ENCODE data around the gene C11orf98. TPM values are rescaled to one million over a fixed set of nuclear protein-coding genes. Genes with fewer than 3 reads are reported as not detected.
A peak's percentile ranks its signal among the peaks of the same experiment; 100 is the strongest.
"Not testable (repeated sequence)": the region's sequence is repeated elsewhere in the genome, so short reads cannot be mapped to it uniquely, and the experiment has no call there.

The C11orf98 gene
- total RNA-seq, 2 experiments from 2014 or later = 86.0 to 93.9 TPM

DNA sequence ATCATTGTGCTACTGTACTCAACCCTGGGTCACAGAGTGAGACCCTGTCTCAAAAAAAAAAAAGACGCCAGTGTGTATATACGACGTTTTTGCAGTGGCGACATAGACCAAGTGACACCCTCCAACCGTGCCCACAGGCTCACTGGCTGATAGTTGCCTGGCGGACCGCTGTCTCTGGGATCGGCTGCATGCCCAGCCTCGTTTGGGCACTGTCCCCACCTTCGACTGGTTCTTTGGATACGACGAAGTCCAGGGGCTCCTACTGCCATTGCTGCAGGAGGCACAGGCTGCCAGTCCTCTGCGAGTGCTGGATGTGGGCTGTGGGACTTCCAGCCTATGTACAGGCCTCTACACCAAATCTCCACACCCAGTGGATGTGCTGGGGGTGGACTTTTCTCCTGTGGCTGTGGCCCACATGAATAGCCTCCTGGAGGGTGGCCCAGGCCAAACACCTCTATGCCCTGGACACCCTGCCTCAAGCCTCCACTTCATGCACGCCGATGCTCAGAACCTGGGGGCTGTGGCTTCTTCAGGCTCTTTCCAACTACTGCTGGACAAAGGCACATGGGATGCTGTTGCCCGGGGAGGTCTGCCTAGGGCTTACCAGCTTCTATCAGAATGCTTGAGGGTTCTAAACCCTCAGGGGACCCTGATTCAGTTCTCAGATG is 1.4 kb upstream of the C11orf98 start:
- peaks cover 49% of the 10 kb centered on the region for H3K4me1 Mint-ChIP-seq
- POLR2A ChIA-PET = interaction anchor here (1.0 to 1.1 kb wide), 2 partner anchors 59 to 189 kb away, joined by 3 to 7 read pairs; no protein-coding TSS in a partner anchor
- H3K36me3 Mint-ChIP-seq (ENCODE audit: low read depth) = peaks cover 51% of the 10 kb centered on the region
- no peaks in the 10 kb centered on the region for H3K27me3 Mint-ChIP-seq
- CTCF ChIA-PET = interaction anchor here (0.8 to 3.0 kb wide), 8 partner anchors 7 to 215 kb away, joined by 3 to 7 read pairs (median 4); partner anchors contain the start of genes SLC3A2 and TUT1
- peak overlapping the region; percentile 93 for H3K27ac Mint-ChIP-seq
- no peak for DNase-seq
- H3K4me3 Mint-ChIP-seq = peak overlapping the region; percentile 98
- H3K9me3 Mint-ChIP-seq = no peaks in the 10 kb centered on the region

DNA sequence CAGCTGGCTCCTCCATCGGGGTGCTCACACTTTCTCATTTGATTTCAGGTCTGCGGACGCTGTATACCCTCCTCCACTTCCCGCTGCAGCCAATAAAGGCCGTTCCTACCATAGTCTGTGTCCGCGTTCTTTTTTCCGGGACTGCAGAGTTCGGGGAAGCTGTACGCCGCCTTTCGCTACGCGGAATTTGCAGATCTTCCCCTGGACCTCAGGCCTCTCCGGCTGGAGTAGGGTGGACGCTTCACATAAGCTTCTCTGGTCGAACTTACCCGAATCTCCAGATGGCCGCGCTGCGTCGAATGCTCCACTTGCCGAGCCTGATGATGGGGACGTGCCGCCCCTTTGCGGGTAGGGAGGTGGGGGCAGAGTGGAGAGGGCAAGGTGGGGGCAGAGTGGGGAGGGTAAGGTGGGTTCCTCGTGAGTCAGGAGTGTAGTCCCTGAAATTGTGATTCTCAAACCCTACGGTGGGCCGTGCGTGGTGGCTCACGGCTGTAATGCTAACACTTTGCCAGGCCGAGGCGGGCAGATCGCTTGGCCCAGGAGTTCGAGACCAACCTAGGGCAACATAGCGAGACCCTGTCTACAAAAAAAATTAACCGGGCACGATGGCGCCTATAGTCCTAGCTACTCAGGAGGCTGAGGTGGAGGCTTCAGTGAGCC is 719 bp upstream of the C11orf98 start:
- DNase-seq = peak; percentile 56
- peaks cover 47% of the 10 kb centered on the region for H3K36me3 Mint-ChIP-seq (ENCODE audit: low read depth)
- no peaks in the 10 kb centered on the region for H3K27me3 Mint-ChIP-seq

DNA sequence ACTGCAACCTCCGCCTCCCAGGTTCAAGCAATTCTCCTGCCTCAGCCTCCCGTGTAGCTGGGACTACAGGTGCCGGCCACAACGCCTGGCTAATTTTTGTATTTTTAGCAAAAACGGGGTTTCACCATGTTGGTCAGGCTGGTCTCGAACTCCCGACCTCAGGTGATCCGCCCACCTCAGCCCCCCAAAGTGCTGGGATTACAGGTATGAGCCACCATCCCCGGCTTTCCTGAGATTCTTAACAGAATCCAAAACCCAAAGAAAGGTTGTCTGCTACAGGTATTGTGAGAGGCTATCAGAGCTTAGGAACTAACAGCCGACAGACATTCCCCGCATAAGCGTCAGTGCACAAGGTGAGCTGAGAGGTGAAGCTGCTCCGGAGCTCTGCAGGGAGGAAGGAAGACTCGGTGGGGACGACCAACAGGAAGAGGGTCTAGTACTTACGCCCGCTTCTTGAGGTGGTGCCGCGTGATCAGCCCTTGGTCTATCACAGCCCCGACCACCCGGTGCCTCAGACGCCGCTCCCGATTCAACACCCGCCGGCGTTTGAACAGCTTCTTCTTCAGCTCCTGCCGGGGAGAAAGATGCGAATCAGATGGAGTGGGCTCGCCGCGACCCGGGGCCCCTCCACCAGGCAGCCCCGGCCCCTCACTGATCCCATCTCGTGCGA is 470 bp downstream of the C11orf98 start:
- peak; percentile 66 for DNase-seq
- H3K36me3 Mint-ChIP-seq (ENCODE audit: low read depth) = peaks cover 48% of the 10 kb centered on the region

More for the DNA sequence above, 719 bp upstream of the C11orf98 start:
- H3K9me3 Mint-ChIP-seq = no peaks in the 10 kb centered on the region
- peaks cover 45% of the 10 kb centered on the region for H3K4me1 Mint-ChIP-seq
- peak overlapping the region; percentile 98 for H3K4me3 Mint-ChIP-seq
- CTCF ChIA-PET = interaction anchor here (0.5 to 3.0 kb wide), 19 partner anchors 8 to 216 kb away, joined by 3 to 17 read pairs (median 4); partner anchors contain the start of genes INTS5, MTA2, SLC3A2 and TUT1
- POLR2A ChIA-PET = interaction anchor here (0.6 to 1.8 kb wide), 18 partner anchors 9 to 190 kb away, joined by 3 to 14 read pairs (median 7); partner anchors contain the start of genes B3GAT3, GANAB, INTS5 and TUT1
- peak overlapping the region; percentile 93 for H3K27ac Mint-ChIP-seq

DNA sequence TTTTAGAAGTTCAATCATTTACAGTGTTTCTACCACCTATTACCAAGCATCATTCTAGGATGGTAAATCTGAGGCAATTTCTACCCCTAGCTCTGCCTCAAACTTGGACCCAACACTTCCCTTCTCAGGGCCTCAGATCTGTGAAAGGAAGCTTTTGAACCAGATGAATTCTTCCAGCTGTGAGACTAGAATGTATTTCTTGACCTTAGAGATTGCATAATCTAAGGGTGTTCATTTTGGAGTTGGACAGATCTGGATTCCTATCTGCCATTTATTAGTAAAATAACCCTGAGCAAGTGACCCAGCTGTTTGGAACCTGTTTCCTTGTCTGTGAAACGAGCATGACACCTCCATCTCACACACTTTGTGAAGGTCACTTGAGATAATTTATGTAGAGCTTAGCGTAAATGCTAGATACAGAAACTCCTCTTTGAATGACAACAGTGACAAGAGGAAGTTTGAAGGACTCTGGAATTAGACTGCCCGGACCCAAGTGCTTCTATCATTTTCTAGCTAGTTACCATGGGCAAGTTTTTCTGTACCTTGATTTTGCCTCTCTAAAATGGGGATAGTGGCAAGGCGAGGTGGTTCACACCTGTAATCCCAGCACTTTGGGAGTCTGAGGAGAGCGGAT is 8.1 kb downstream of the C11orf98 start:
- no peak for DNase-seq
- no peaks in the 10 kb centered on the region for H3K9me3 Mint-ChIP-seq
- no peak overlapping the region for H3K4me3 Mint-ChIP-seq
- peaks cover 6% of the 10 kb centered on the region for H3K36me3 Mint-ChIP-seq (ENCODE audit: low read depth)
- no peaks in the 10 kb centered on the region for H3K27me3 Mint-ChIP-seq
- POLR2A ChIA-PET = interaction anchor here (1.3 kb wide), 1 partner anchor 8 kb away, joined by 7 read pairs; the partner anchor contains the start of genes C11orf98 and CSKMT
- no peak overlapping the region for H3K27ac Mint-ChIP-seq
- CTCF ChIA-PET = interaction anchor here (0.5 to 1.6 kb wide), 7 partner anchors 8 to 205 kb away, joined by 3 to 7 read pairs (median 4); partner anchors contain the start of genes C11orf98 and CSKMT
- H3K4me1 Mint-ChIP-seq = peaks cover 17% of the 10 kb centered on the region

More for the DNA sequence above, 470 bp downstream of the C11orf98 start:
- Mint-ChIP-seq H3K27me3 (no peaks in the 10 kb centered on the region), H3K27ac (peak overlapping the region; percentile 93), H3K9me3 (no peaks in the 10 kb centered on the region), H3K4me1 (peaks cover 35% of the 10 kb centered on the region), H3K4me3 (peak overlapping the region; percentile 98)
- ChIA-PET POLR2A (interaction anchor here (0.6 to 1.8 kb wide), 22 partner anchors 8 to 213 kb away, joined by 3 to 14 read pairs (median 6); partner anchors contain the start of genes B3GAT3, EEF1G, GANAB and INTS5), CTCF (interaction anchor here (0.7 to 3.0 kb wide), 21 partner anchors 8 to 270 kb away, joined by 3 to 17 read pairs (median 4); partner anchors contain the start of genes EML3, INTS5, MTA2 and SLC3A2)

DNA sequence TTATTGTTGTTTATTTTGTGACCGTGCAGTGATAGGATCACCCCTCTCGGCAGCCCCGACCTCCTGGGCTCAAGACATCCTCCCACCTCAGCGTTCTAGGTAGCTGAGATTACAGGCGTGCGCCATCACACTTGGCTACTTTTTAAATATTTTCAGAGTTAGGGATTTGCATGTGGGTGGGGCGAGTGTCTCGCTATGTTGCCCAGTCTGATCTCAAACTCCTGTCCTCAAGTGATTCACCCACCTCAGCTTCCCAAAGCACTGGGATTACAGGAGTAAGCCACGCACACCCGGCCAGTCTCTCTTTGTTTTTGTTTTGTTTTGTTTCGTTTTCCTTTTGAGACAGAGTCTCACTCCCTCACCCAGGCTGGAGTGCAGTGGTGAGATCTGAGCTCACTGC is 10.7 kb downstream of the C11orf98 start:
- no peaks in the 10 kb centered on the region for H3K27me3 Mint-ChIP-seq
- no peaks in the 10 kb centered on the region for H3K9me3 Mint-ChIP-seq
- H3K4me1 Mint-ChIP-seq = peaks cover 27% of the 10 kb centered on the region
- H3K27ac Mint-ChIP-seq = peak overlapping the region; percentile 77
- CTCF ChIA-PET = interaction anchor here (1.1 to 2.5 kb wide), 8 partner anchors 10 to 132 kb away, joined by 3 to 10 read pairs (median 5); partner anchors contain the start of genes C11orf98, CSKMT and TUT1
- H3K36me3 Mint-ChIP-seq (ENCODE audit: low read depth) = peaks cover 7% of the 10 kb centered on the region
- no peak for DNase-seq
- POLR2A ChIA-PET = interaction anchor here (2.4 kb wide), 1 partner anchor 11 kb away, joined by 14 read pairs; the partner anchor contains the start of genes C11orf98 and CSKMT
- peak overlapping the region; percentile 91 for H3K4me3 Mint-ChIP-seq

DNA sequence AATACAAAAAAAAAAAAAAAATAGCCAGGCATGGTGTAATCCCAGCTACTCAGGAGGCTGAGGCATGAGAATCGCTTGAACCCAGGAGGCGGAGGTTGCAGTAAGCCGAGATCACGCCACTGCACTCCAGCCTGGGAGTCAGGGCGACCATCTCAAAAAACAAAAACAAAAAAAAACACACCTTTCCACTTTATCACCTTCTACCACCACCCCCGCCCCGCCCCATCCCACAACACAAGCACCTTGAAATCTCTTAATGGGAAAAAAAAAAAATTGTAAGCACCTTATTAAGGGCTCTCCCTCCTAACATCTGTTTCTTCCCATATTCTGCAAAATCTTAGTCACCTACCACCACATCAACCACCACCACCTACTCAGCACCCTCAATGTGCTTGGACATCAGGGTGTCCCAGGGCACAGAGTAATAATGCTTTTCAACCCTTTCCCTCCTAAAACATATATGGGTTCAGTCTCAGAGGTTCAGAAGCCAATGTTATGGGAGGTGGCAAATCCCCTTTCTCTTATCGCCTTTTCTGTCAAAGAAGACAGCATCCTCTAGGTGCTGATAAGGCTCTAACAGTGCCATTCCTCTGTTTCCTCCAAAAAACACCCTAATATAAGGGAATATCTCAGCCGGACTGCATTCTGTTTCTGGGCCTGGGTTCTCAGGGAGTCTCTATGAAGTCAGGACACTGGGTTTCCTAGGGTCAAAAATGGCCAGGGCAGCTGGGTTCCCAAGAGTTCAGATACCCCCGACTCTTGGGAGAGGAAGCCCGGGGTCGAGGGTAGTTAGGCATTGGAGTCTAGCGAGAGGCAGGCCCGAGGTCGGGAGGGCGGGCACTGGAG is 12.6 kb downstream of the C11orf98 start:
- peaks cover 11% of the 10 kb centered on the region for H3K36me3 Mint-ChIP-seq (ENCODE audit: low read depth)
- ChIA-PET POLR2A (interaction anchor here (0.6 to 1.0 kb wide), 4 partner anchors 12 to 1545 kb away, joined by 3 to 13 read pairs (median 3); partner anchors contain the start of genes C11orf98 and CSKMT), CTCF (interaction anchor here (1.0 to 1.1 kb wide), 5 partner anchors 12 to 119 kb away, joined by 3 to 4 read pairs (median 3); partner anchors contain the start of genes C11orf98, CSKMT and TAF6L)
- H3K4me3 Mint-ChIP-seq = peak overlapping the region; percentile 91
- H3K4me1 Mint-ChIP-seq = peaks cover 27% of the 10 kb centered on the region
- H3K9me3 Mint-ChIP-seq = no peaks in the 10 kb centered on the region
- H3K27ac Mint-ChIP-seq = peak overlapping the region; percentile 91
- DNase-seq = no peak
- no peaks in the 10 kb centered on the region for H3K27me3 Mint-ChIP-seq

DNA sequence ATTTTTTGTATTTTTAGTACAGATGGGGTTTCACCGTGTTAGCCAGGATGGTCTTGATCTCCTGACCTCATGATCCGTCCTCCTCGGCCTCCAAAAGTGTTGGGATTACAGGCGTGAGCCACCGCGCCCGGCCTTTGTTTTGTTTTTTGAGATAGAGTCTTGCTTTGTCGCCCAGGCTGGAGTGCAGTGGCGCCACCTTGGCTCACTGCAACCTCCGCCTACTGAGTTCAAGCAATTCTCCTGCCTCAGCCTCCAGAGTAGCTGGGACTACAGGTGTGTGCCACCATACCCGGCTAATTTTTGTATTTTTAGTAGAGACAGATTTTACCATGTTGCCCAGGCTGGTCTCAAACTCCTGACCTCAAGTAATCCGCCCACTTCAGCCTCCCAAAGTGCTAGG is 14.7 kb downstream of the C11orf98 start:
- Mint-ChIP-seq H3K4me1 (peaks cover 38% of the 10 kb centered on the region), H3K36me3 (ENCODE audit: low read depth) (peaks cover 15% of the 10 kb centered on the region), H3K27ac (peak overlapping the region; percentile 66)
- not testable (repeated sequence) for H3K4me3 Mint-ChIP-seq, DNase-seq, H3K9me3 Mint-ChIP-seq, H3K27me3 Mint-ChIP-seq
- ChIA-PET CTCF (interaction anchor here (0.6 to 1.3 kb wide), 5 partner anchors 12 to 107 kb away, joined by 3 to 5 read pairs (median 3); partner anchors contain the start of genes LBHD1 and ROM1), POLR2A (interaction anchor here (0.6 kb wide), 1 partner anchor 69 kb away, joined by 3 read pairs; no protein-coding TSS in a partner anchor)

DNA sequence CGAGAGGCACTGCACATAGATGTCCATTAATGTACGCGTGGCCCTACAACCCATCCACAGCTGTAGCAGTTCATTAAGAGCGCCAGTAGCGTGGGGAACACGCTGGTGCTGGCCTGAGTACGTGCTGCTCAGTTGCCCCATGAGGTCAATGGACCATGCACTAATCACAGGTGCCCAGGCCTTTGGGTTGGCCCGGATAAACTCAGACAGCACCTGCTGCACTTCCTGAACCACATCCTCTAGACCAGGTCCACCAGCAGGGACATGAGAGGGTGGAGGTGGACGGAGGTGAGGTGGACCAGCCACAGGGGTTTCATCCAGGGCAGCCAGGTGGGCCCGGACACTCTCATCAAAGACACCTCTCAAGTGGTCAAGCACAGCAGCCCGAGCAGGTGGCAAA is 15.5 kb downstream of the C11orf98 start:
- POLR2A ChIA-PET = interaction anchor here (0.6 to 0.7 kb wide), 3 partner anchors 23 to 68 kb away, joined by 3 to 5 read pairs (median 4); no protein-coding TSS in a partner anchor
- no peaks in the 10 kb centered on the region for H3K9me3 Mint-ChIP-seq
- no peak overlapping the region for H3K4me3 Mint-ChIP-seq
- peaks cover 19% of the 10 kb centered on the region for H3K36me3 Mint-ChIP-seq (ENCODE audit: low read depth)
- CTCF ChIA-PET = interaction anchor here (1.0 to 1.3 kb wide), 5 partner anchors 9 to 106 kb away, joined by 3 to 5 read pairs (median 3); partner anchors contain the start of genes ROM1 and UQCC3
- no peak for DNase-seq
- no peak overlapping the region for H3K27ac Mint-ChIP-seq
- no peaks in the 10 kb centered on the region for H3K27me3 Mint-ChIP-seq
- peaks cover 44% of the 10 kb centered on the region for H3K4me1 Mint-ChIP-seq

DNA sequence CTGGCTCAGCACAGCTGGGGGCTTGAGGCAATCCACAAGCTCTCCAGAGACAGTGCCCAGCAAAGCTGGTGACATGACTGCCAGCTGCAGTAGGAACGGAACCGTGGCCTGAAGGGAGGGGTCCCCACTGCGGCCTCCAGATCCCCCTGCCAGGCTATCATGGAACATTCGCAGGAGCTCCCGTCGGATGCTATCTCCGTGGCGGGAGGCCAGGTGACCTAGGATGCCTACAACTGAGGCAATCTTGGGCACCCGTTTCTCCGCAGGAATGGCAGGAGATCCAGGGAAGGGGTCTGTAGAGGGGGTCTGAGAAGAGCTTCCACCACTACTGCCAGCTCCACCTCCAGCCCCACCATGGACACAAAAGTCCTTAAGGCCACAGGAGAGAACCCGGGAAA is 16.0 kb downstream of the C11orf98 start:
- no peak overlapping the region for H3K4me3 Mint-ChIP-seq
- peaks cover 43% of the 10 kb centered on the region for H3K4me1 Mint-ChIP-seq
- DNase-seq = no peak
- no peaks in the 10 kb centered on the region for H3K27me3 Mint-ChIP-seq
- ChIA-PET CTCF (interaction anchor here (0.9 to 1.4 kb wide), 7 partner anchors 8 to 38 kb away, joined by 3 to 5 read pairs (median 4); partner anchors contain the start of genes ROM1 and UQCC3), POLR2A (no interaction called here)
- peaks cover 24% of the 10 kb centered on the region for H3K36me3 Mint-ChIP-seq (ENCODE audit: low read depth)
- H3K27ac Mint-ChIP-seq = no peak overlapping the region
- H3K9me3 Mint-ChIP-seq = no peaks in the 10 kb centered on the region

DNA sequence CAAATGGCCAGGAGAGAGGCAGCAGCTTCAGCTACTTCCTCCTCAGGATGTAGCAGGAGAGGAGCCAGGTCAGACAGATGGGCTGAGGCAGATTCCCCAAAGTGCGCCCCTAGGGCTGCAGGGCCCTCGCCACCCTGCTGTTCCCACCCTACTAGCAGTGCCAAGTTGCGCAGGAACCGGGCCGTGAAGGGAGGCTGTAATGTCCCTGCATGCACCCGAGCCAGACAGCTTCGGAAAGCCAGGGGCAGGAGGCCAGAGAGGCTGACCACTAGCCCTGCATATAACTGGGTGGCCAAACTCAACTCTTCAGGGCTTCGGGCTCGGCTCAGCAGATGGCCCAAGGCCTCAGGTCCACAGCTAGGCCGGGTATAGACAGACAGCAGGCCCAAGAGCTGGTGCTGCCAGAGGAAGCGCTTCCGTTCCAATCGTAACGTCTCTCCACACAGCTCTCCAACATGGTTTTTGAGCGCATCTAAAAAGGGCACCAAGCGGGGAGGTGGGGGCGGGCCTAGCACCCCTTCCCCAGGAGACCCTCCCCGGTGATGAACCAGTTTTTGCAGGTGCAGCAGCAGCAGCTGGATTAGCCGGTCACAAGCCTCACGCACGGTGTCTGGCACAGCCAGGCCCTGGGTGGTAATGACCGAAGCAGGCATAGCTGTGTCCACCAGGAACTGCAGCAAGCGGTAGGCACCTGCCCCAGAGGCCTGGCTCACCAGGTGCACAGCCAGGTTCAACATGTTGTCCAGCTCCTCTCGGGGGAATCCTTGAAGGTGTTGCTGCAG is 16.6 kb downstream of the C11orf98 start:
- CTCF ChIA-PET = interaction anchor here (0.9 to 1.4 kb wide), 8 partner anchors 7 to 37 kb away, joined by 3 to 6 read pairs (median 4); partner anchors contain the start of genes C11orf98, CSKMT and UQCC3
- no peak overlapping the region for H3K4me3 Mint-ChIP-seq
- POLR2A ChIA-PET = no interaction called here
- no peaks in the 10 kb centered on the region for H3K9me3 Mint-ChIP-seq
- no peak overlapping the region for H3K27ac Mint-ChIP-seq
- no peak for DNase-seq
- H3K36me3 Mint-ChIP-seq (ENCODE audit: low read depth) = peaks cover 24% of the 10 kb centered on the region
- peaks cover 40% of the 10 kb centered on the region for H3K4me1 Mint-ChIP-seq
- H3K27me3 Mint-ChIP-seq = no peaks in the 10 kb centered on the region
